SK-N-MC (cell line): ENCODE data around the gene SNAPIN.

Experiments
- EZH2 ChIP-seq: fragments of 200-600 bp; sonication (generic); IDR thresholded peaks from one replicate; pipeline ENCODE4 v1.6.1; 2017; ENCODE audit warnings: antibody characterized with exemption
- POLR2AphosphoS5 ChIP-seq: IDR thresholded peaks from 2 replicates; pipeline ENCODE4 v1.6.1; 2012; ENCODE audit warnings: mild to moderate bottlenecking, low read depth, low read length, borderline replicate concordance

GRCh38 chr1:153648000-153648643 lies 10.4 kb upstream of the SNAPIN start:
- TF ChIP-seq POLR2AphosphoS5 (peak; percentile 51), EZH2 (no peak)
